Small intestine (tissue), 7 donors: Measurements from ENCODE around the gene NMRAL1. TPM values are rescaled to one million over a fixed set of nuclear protein-coding genes. Genes with fewer than 3 reads are reported as not detected.

ENCODE experiments used
- DNase-seq, 2 donors: peaks; one replicate each; pipeline versions ENCODE4 v3.0.0 to v3.0.0-alpha.2; 2013
- FAIRE-seq: peaks from 2 replicates; lab custom pipeline; 2012; peaks lifted over from hg19 to GRCh38; lab: Jason Lieb, UNC
- H3K27ac ChIP-seq, 3 donors: one replicate each; pipeline ENCODE4 v1.5.1; 2013; ENCODE audit warnings: low read length in 2 of 3, mild to moderate bottlenecking in 2 of 3, control low read depth in 1 of 3, inconsistent platforms in 1 of 3, low read depth in 1 of 3, moderate library complexity in 1 of 3
- H3K27me3 ChIP-seq, 3 donors: one replicate each; pipeline ENCODE4 v1.6.1; 2013; ENCODE audit warnings: low read length in 3 of 3, inconsistent platforms in 1 of 3; ENCODE audit not compliant: control insufficient read depth in 3 of 3, insufficient read depth in 3 of 3
- H3K36me3 ChIP-seq, 3 donors: one replicate each; pipeline ENCODE4 v1.6.1; 2013; ENCODE audit warnings: low read length in 3 of 3, inconsistent platforms in 1 of 3, low read depth in 1 of 3, mild to moderate bottlenecking in 1 of 3, moderate library complexity in 1 of 3; ENCODE audit not compliant: control insufficient read depth in 3 of 3, insufficient read depth in 2 of 3
- H3K4me1 ChIP-seq, 3 donors: one replicate each; pipeline ENCODE4 v1.6.1; 2013; ENCODE audit warnings: low read length in 2 of 3, inconsistent platforms in 1 of 3, low read depth in 1 of 3, mild to moderate bottlenecking in 1 of 3, moderate library complexity in 1 of 3; ENCODE audit not compliant: control insufficient read depth in 3 of 3, insufficient read depth in 2 of 3
- H3K4me3 ChIP-seq, 3 donors: one replicate each; pipeline ENCODE4 v1.5.1; 2013; ENCODE audit warnings: low read length in 3 of 3, control low read depth in 1 of 3, inconsistent platforms in 1 of 3, low read depth in 1 of 3, mild to moderate bottlenecking in 1 of 3, moderate library complexity in 1 of 3
- H3K9me3 ChIP-seq, 2 donors: one replicate each; pipeline ENCODE4 v1.6.1; 2013; ENCODE audit warnings: low read depth in 1 of 2, low read length in 1 of 2; ENCODE audit not compliant: control insufficient read depth in 2 of 2, insufficient read depth in 1 of 2
- WGBS, 3 donors: extraction: QIAGEN DNeasy Blood & Tissue Kit; methylation state at CpG; one replicate each; pipeline ENCODE4 v1.1.7; 2013; 5-methylcytosine and 5-hydroxymethylcytosine counted together
- polyA plus RNA-seq, 4 donors: library from polyadenylated mRNA; stranded (reverse) in 3 of 4; unstranded in 1 of 4; fragments of 200-250 nt in 3 of 4; fragments of 120-200 nt in 1 of 4; gene quantifications; one replicate each; pipeline versions ENCODE4 v1.2.1 to v1.2.3, GENCODE V29; 2013
- donor health status: healthy with polysubstance abuse.
- donor health status: control.
- donor health status: control.
- donor health status: Bipolar disorder and iron deficiency.
- donor health status: healthy.

NMRAL1 gene
- polyA plus RNA-seq, 4 donors = 39.6 to 70.9 (median 56.0) TPM

- FAIRE-seq (no peak), DNase-seq (no peak)
- Histone ChIP-seq H3K4me3 (no peak overlapping the region), H3K27me3 (no peaks in the 10 kb centered on the region), H3K4me1 (peaks cover 0 to 14% (median 6%) of the 10 kb centered on the region in 3 donors), H3K27ac (peak overlapping the region in 1 of 3 donors; percentile 79), H3K9me3 (no peaks in the 10 kb centered on the region), H3K36me3 (peaks cover 3 to 51% (median 16%) of the 10 kb centered on the region in 3 donors)
- WGBS, 3 donors = 34 to 71% (median 54%) methylated on average over 5 of the region's 5 CpGs
Observed at GRCh38 chr16:4515611-4516233, 41.3 kb upstream of the NMRAL1 start.

GRCh38 chr16:4514606-4515005, 40.2 kb upstream of the NMRAL1 start:
- 46 to 58% (median 51%) methylated on average over 6 to 7 of the region's 7 CpGs for WGBS, 3 donors
- no peaks in the 10 kb centered on the region for H3K27me3 ChIP-seq
- peaks cover 7 to 60% (median 21%) of the 10 kb centered on the region in 3 donors for H3K36me3 ChIP-seq
- no peaks in the 10 kb centered on the region for H3K9me3 ChIP-seq
- no peak overlapping the region for H3K4me3 ChIP-seq
- DNase-seq (no peak), FAIRE-seq (no peak)
- peaks cover 0 to 14% (median 6%) of the 10 kb centered on the region in 3 donors for H3K4me1 ChIP-seq
- peak overlapping the region in 2 of 3 donors; percentile 66 to 70 for H3K27ac ChIP-seq

GRCh38 chr16:4513881-4514280, 39.5 kb upstream of the NMRAL1 start:
- FAIRE-seq = no peak
- H3K4me1 ChIP-seq = peaks cover 0 to 14% (median 6%) of the 10 kb centered on the region in 3 donors

GRCh38 chr16:4513086-4513860, 38.8 kb upstream of the NMRAL1 start:
- no peaks in the 10 kb centered on the region for H3K9me3 ChIP-seq
- DNase-seq = no peak
- peaks cover 9 to 72% (median 25%) of the 10 kb centered on the region in 3 donors for H3K36me3 ChIP-seq
- WGBS, 3 donors = 84 to 89% (median 88%) methylated on average over 16 to 19 of the region's 19 CpGs
- H3K27me3 ChIP-seq = no peaks in the 10 kb centered on the region
- no peak overlapping the region for H3K27ac ChIP-seq
- FAIRE-seq = no peak
- H3K4me3 ChIP-seq = no peak overlapping the region
- H3K4me1 ChIP-seq = peaks cover 0 to 14% (median 6%) of the 10 kb centered on the region in 3 donors

More at GRCh38 chr16:4513881-4514280, 39.5 kb upstream of the NMRAL1 start:
- H3K9me3 ChIP-seq = no peaks in the 10 kb centered on the region
- H3K36me3 ChIP-seq = peaks cover 9 to 68% (median 24%) of the 10 kb centered on the region in 3 donors
- H3K4me3 ChIP-seq = no peak overlapping the region
- H3K27me3 ChIP-seq = no peaks in the 10 kb centered on the region
- H3K27ac ChIP-seq = peak overlapping the region in 2 of 3 donors; percentile 66 to 70
- DNase-seq = no peak
- WGBS, 3 donors = 92 to 97% (median 96%) methylated on average over 7 of the region's 7 CpGs

- no peaks in the 10 kb centered on the region for H3K9me3 ChIP-seq
- WGBS, 3 donors = 93 to 96% (median 93%) methylated on average over 10 of the region's 10 CpGs
- H3K36me3 ChIP-seq = peaks cover 16 to 74% (median 33%) of the 10 kb centered on the region in 3 donors
- FAIRE-seq (no peak), DNase-seq (no peak)
- no peaks in the 10 kb centered on the region for H3K27me3 ChIP-seq
- no peak overlapping the region for H3K4me3 ChIP-seq
- H3K27ac ChIP-seq = no peak overlapping the region
- H3K4me1 ChIP-seq = peaks cover 0 to 14% (median 6%) of the 10 kb centered on the region in 3 donors
Observed at GRCh38 chr16:4512473-4512872, 38.0 kb upstream of the NMRAL1 start.

GRCh38 chr16:4511441-4512082, 37.1 kb upstream of the NMRAL1 start:
- H3K36me3 ChIP-seq = peaks cover 16 to 81% (median 34%) of the 10 kb centered on the region in 3 donors
- H3K27me3 ChIP-seq = no peaks in the 10 kb centered on the region
- H3K9me3 ChIP-seq = no peaks in the 10 kb centered on the region
- WGBS, 3 donors = 44 to 58% (median 48%) methylated on average over 8 to 9 of the region's 9 CpGs
- FAIRE-seq (no peak), DNase-seq (peak; percentile 67 to 78)
- H3K4me3 ChIP-seq = no peak overlapping the region
- H3K27ac ChIP-seq = peak overlapping the region in 2 of 3 donors; percentile 32 to 71
- peaks cover 0 to 14% (median 6%) of the 10 kb centered on the region in 3 donors for H3K4me1 ChIP-seq

- DNase-seq (no peak), FAIRE-seq (no peak)
- peak overlapping the region in 2 of 3 donors; percentile 32 to 71 for H3K27ac ChIP-seq
- no peaks in the 10 kb centered on the region for H3K9me3 ChIP-seq
- H3K36me3 ChIP-seq = peaks cover 16 to 86% (median 34%) of the 10 kb centered on the region in 3 donors
- no peak overlapping the region for H3K4me3 ChIP-seq
- no peaks in the 10 kb centered on the region for H3K27me3 ChIP-seq
- WGBS, 3 donors = 56 to 63% (median 63%) methylated on average over 14 of the region's 14 CpGs
- peaks cover 0 to 17% (median 4%) of the 10 kb centered on the region in 3 donors for H3K4me1 ChIP-seq
Observed at GRCh38 chr16:4510747-4511426, 36.5 kb upstream of the NMRAL1 start.
